Measurements from ENCODE around the gene UCHL1. TPM values are rescaled to one million over a fixed set of nuclear protein-coding genes. Genes with fewer than 3 reads are reported as not detected.
A peak's percentile ranks its signal among the peaks of the same experiment; 100 is the strongest.
"Not testable (repeated sequence)": the region's sequence is repeated elsewhere in the genome, so short reads cannot be mapped to it uniquely, and the experiment has no call there.

UCHL1 gene
- polyA plus RNA-seq, 1 donor = 20.8 TPM

DNA sequence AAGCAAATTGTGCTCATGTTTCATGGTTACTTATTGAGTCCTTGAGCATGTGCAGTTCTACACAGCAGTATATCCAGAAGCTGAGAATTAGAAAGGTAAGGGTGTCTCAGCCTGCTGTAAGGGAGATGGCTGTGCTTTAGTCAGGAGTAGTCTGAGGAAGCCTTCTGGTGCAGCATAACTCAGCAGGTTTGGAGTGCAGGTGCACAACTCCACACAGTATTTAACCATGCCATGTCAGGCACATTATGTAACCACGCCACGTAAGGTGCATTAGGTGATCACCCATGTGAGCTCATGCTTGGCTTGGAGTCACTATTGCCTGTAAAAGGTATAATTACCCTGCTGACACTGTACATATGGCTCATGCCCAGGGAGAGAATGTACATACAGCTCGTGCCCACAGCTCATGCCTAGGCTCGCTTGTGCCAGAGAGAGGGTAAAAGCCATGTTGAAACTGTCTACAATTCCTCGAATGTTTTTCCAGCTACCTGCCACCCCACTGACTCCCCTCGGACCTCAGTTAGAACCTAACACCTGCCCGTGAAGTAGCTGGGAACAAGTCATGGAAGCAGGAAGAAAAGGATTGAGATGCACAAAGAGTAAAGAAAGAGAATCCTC, 37.8 kb downstream of the UCHL1 start:
- no peak for DNase-seq

GRCh38 chr4:41296995-41297394, 40.3 kb downstream of the UCHL1 start:
- DNase-seq = no peak

- DNase-seq = no peak
Measured at GRCh38 chr4:41297832-41298231, 41.1 kb downstream of the UCHL1 start.

DNA sequence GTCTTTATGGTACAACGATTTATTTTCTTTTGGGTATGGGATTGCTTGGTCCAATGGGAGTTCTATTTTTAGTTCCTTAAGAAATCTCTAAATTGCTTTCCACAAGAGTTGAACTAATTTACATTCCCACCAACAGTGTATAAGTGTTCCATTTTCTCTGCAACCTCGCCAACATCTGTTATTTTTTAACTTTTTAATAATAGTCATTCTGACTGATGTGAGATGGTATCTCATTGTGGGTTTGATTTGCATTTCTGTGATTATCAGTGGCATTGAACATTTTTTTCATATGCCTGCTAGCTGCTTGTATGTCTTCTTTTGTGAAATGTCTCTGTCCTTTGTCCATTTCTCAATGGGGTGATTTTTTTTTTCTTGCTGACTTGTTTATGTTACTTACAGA, 42.8 kb downstream of the UCHL1 start:
- DNase-seq = no peak

- no peak for DNase-seq
Measured at GRCh38 chr4:41301137-41301536, 44.4 kb downstream of the UCHL1 start.

- no peak for DNase-seq
Measured at GRCh38 chr4:41303372-41304118, 46.8 kb downstream of the UCHL1 start.

GRCh38 chr4:41304221-41304620, 47.5 kb downstream of the UCHL1 start:
- DNase-seq = no peak

DNA sequence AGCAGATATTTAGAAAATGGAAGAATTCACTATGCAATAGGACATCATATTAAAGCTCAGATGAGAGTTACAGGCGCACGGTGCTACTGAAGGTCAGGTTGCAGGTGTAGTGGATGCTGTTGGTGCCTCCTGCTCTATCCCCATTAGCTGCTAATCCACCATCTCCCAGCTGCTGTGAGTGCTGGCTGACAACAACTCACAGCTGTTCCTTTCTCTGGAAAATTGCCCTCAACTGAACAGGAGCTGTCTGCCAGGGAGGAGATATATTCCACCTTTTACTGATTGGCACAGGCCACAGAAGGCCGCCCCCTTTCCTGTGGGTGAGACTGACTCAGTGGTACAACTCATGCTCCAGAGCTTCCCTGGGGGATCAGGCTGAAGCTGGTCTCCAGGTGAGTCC, 48.7 kb downstream of the UCHL1 start:
- DNase-seq = peak; percentile 23

GRCh38 chr4:41307638-41308037, 50.9 kb downstream of the UCHL1 start:
- DNase-seq = no peak

DNA sequence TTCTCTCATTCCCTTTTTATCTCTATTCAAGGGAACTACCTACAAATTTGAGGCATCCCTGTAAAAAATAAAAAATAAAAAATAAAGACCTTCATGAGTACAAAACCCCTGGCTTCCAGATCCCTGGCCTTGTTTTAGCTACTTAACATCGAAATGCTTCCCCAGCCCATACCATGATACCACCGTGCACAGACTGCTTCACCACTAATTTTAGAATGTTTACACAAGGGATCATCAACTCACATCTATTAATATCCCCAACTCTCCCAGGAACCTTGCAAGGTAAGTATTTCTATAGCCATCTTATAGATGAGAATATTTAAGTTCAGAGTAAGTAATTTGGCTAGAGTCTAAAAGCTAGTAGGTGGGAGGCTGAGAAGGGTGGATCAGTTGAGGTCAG, 51.7 kb downstream of the UCHL1 start:
- no peak for DNase-seq

DNA sequence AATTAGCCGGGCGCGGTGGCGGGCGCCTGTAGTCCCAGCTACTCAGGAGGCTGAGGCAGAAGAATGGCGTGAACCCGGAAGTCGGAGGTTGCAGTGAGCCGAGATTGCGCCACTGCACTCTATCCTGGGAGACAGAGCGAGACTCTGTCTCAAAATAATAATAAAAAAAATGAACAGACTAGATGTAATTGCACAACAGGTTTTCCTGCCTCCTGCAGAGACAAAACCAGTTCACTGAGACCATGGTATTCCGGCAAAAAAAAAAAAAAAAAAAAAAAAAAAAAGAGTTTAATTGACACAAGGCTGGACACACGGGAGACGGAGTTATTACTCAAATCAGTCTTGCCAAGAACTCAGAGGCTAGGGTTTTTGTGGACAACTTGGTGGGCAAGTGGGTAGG, 58.7 kb downstream of the UCHL1 start:
- DNase-seq = not testable (repeated sequence)

- DNase-seq = no peak
Measured at GRCh38 chr4:41315862-41316261, 59.1 kb downstream of the UCHL1 start.

Other genes starting within 250 kb of the UCHL1 start
- gene APBB2, start 42.4 kb upstream of the UCHL1 start, polyA plus RNA-seq (ENCODE audit: insufficient read length) = 42.1 TPM

All from hindlimb muscle (tissue), 1 donor.